ENCODE results near the gene SEPTIN5. TPM values are rescaled to one million over a fixed set of nuclear protein-coding genes. Genes with fewer than 3 reads are reported as not detected.
A peak's percentile ranks its signal among the peaks of the same experiment; 100 is the strongest.

The SEPTIN5 gene
- total RNA-seq, 1 experiment from 2014 or later: 22.4 TPM

GRCh38 chr22:19758896-19759426 is 44.7 kb downstream of the SEPTIN5 start (continued):
- TF ChIP-seq AR (CRISPR knock-in tag; IDR thresholded peaks at IDR 0.05) (no peak), ZNF232 (CRISPR knock-in tag; IDR thresholded peaks at IDR 0.05) (no peak), OVOL2 (CRISPR knock-in tag; IDR thresholded peaks at IDR 0.05; ENCODE audit: borderline replicate concordance) (no peak), SOX15 (CRISPR knock-in tag; IDR thresholded peaks at IDR 0.05) (no peak), IRF1 (CRISPR knock-in tag; IDR thresholded peaks at IDR 0.05) (no peak), PRDM15 (CRISPR knock-in tag; IDR thresholded peaks at IDR 0.05) (no peak), ZBTB21 (CRISPR knock-in tag; IDR thresholded peaks at IDR 0.05; ENCODE audit: borderline replicate concordance) (no peak)

GRCh38 chr22:19759427-19760057 is 45.2 kb downstream of the SEPTIN5 start:
- no peaks in the 10 kb centered on the region for H3K36me3 Mint-ChIP-seq
- no peaks in the 10 kb centered on the region for H3K9me3 Mint-ChIP-seq
- POLR2A ChIA-PET: no interaction called here
- DNase-seq (ENCODE audit: low spot score): peak; percentile 52
- H3K27me3 Mint-ChIP-seq (ENCODE audit: low read depth): peaks cover 90% of the 10 kb centered on the region
- peak; percentile 1; the same call in 1 of the 2 replicates for ATAC-seq
- CTCF ChIA-PET: interaction anchor here (0.7 to 2.3 kb wide), 4 partner anchors 13 to 36 kb away, joined by 3 to 18 read pairs (median 6); partner anchors contain the start of gene GP1BB
- H3K27ac Mint-ChIP-seq: peak overlapping the region; percentile 37; the same call in 1 of the 2 replicates
- peak overlapping the region; percentile 67 for H3K4me3 Mint-ChIP-seq
- peaks cover 36% of the 10 kb centered on the region for H3K4me1 Mint-ChIP-seq
- no peak for TF ChIP-seq AFF4 (CRISPR knock-in tag; IDR thresholded peaks at IDR 0.05; ENCODE audit: borderline replicate concordance)
- TF ChIP-seq JAZF1 (CRISPR knock-in tag; IDR thresholded peaks at IDR 0.05): no peak
- no peak for TF ChIP-seq MAX (CRISPR knock-in tag; IDR thresholded peaks at IDR 0.05)

Data from WTC11 (cell line).